Suprapubic skin (tissue), 3 donors: Measurements from ENCODE around the gene DPAGT1.

Source experiments
- CTCF ChIP-seq, 2 donors: fragments of 200-600 bp in 1 of 2; fragments of 450-650 bp in 1 of 2; sonication (generic) in 1 of 2; IDR thresholded peaks; one replicate each; pipeline ENCODE4 v1.5.1; 2016 to 2019; ENCODE audit warnings: antibody characterized with exemption in 2 of 2, mild to moderate bottlenecking in 1 of 2, moderate library complexity in 1 of 2
- EP300 ChIP-seq: sonication (generic); formaldehyde crosslinking; IDR thresholded peaks from one replicate; pipeline ENCODE4 v1.6.1; 2017; ENCODE audit warnings: antibody characterized with exemption
- POLR2A ChIP-seq, 2 donors: fragments of 450-650 bp; IDR thresholded peaks; one replicate each; pipeline ENCODE4 v1.6.1; 2017; ENCODE audit warnings: antibody characterized with exemption in 2 of 2, mild to moderate bottlenecking in 2 of 2, moderate library complexity in 2 of 2

- TF ChIP-seq CTCF (IDR thresholded peaks at IDR 0.05), result no peak
- no peak for TF ChIP-seq POLR2A (IDR thresholded peaks at IDR 0.05)
- no peak for TF ChIP-seq EP300
Observed at GRCh38 chr11:119093942-119094815, 7.5 kb downstream of the DPAGT1 start.
